ENCODE measurements around the gene SEC23A.

SEC23A gene

GRCh38 chr14:38989922-38990546, 113.0 kb downstream of the SEC23A start:
- no peak for DNase-seq (ENCODE audit: low read depth, low spot score)
- TF ChIP-seq CTCF (IDR thresholded peaks at IDR 0.05; ENCODE audit: low read depth, low read length): no peak
- in situ Hi-C loops (cut with HindIII; ENCODE audit: low sequenced_read_pairs): no loop called here
- H3K4me3 ChIP-seq (ENCODE audit: low read depth, low read length): no peak overlapping the region

GRCh38 chr14:38987781-38988180, 115.3 kb downstream of the SEC23A start:
- no peak overlapping the region for H3K4me3 ChIP-seq (ENCODE audit: low read depth, low read length)
- TF ChIP-seq CTCF (IDR thresholded peaks at IDR 0.05; ENCODE audit: low read depth, low read length): no peak
- in situ Hi-C loops (cut with HindIII; ENCODE audit: low sequenced_read_pairs): no loop called here
- DNase-seq (ENCODE audit: low read depth, low spot score): no peak

- H3K4me3 ChIP-seq (ENCODE audit: low read depth, low read length): no peak overlapping the region
- no peak for TF ChIP-seq CTCF (IDR thresholded peaks at IDR 0.05; ENCODE audit: low read depth, low read length)
- in situ Hi-C loops (cut with HindIII; ENCODE audit: low sequenced_read_pairs): no loop called here
Measured at GRCh38 chr14:38982837-38983236, 120.2 kb downstream of the SEC23A start.

GRCh38 chr14:38982278-38982677, 120.8 kb downstream of the SEC23A start:
- H3K4me3 ChIP-seq (ENCODE audit: low read depth, low read length): no peak overlapping the region
- no peak for TF ChIP-seq CTCF (IDR thresholded peaks at IDR 0.05; ENCODE audit: low read depth, low read length)
- in situ Hi-C loops (cut with HindIII; ENCODE audit: low sequenced_read_pairs): no loop called here
- no peak for DNase-seq (ENCODE audit: low read depth, low spot score)

More at GRCh38 chr14:38982837-38983236, 120.2 kb downstream of the SEC23A start:
- no peak for DNase-seq (ENCODE audit: low read depth, low spot score)
